ENCODE measurements around the gene TMX2. TPM values are rescaled to one million over a fixed set of nuclear protein-coding genes. Genes with fewer than 3 reads are reported as not detected.
"Not testable (repeated sequence)": the region's sequence is repeated elsewhere in the genome, so short reads cannot be mapped to it uniquely, and the experiment has no call there.

TMX2 gene
- total RNA-seq, 1 donor from 2014 or later = 82.7 TPM

GRCh38 chr11:57680552-57680874, 31.9 kb upstream of the TMX2 start:
- Mint-ChIP-seq H3K4me1 (ENCODE audit: low read depth) (peaks cover 8% of the 10 kb centered on the region), H3K27ac (peak overlapping the region; percentile 49), H3K36me3 (ENCODE audit: insufficient read depth) (peaks cover 19% of the 10 kb centered on the region), H3K27me3 (no peaks in the 10 kb centered on the region), H3K9me3 (ENCODE audit: low read depth) (no peaks in the 10 kb centered on the region), H3K4me3 (ENCODE audit: low read depth) (no peak overlapping the region)
- TF ChIP-seq CTCF (IDR thresholded peaks at IDR 0.05; ENCODE audit: unreplicated experiment) = no peak
- no peak for DNase-seq (ENCODE audit: low spot score, unreplicated experiment)

- no peak for DNase-seq (ENCODE audit: low spot score, unreplicated experiment)
- Mint-ChIP-seq H3K9me3 (ENCODE audit: low read depth) (no peaks in the 10 kb centered on the region), H3K27ac (no peak overlapping the region), H3K27me3 (no peaks in the 10 kb centered on the region), H3K4me1 (ENCODE audit: low read depth) (peaks cover 2% of the 10 kb centered on the region), H3K4me3 (ENCODE audit: low read depth) (no peak overlapping the region), H3K36me3 (ENCODE audit: insufficient read depth) (peaks cover 21% of the 10 kb centered on the region)
- TF ChIP-seq CTCF (IDR thresholded peaks at IDR 0.05; ENCODE audit: unreplicated experiment) = no peak
Observed at GRCh38 chr11:57681168-57681567, 31.2 kb upstream of the TMX2 start.

- peaks cover 26% of the 10 kb centered on the region for H3K36me3 Mint-ChIP-seq (ENCODE audit: insufficient read depth)
- not testable (repeated sequence) for H3K27ac Mint-ChIP-seq; H3K4me3 Mint-ChIP-seq (ENCODE audit: low read depth); H3K27me3 Mint-ChIP-seq; H3K9me3 Mint-ChIP-seq (ENCODE audit: low read depth); DNase-seq (ENCODE audit: low spot score, unreplicated experiment); H3K4me1 Mint-ChIP-seq (ENCODE audit: low read depth)
Observed at GRCh38 chr11:57690474-57690873, 21.9 kb upstream of the TMX2 start.

GRCh38 chr11:57698843-57699365, 13.5 kb upstream of the TMX2 start:
- Mint-ChIP-seq H3K4me3 (ENCODE audit: low read depth) (no peak overlapping the region), H3K36me3 (ENCODE audit: insufficient read depth) (peaks cover 20% of the 10 kb centered on the region), H3K4me1 (ENCODE audit: low read depth) (no peaks in the 10 kb centered on the region), H3K27me3 (no peaks in the 10 kb centered on the region), H3K27ac (peak overlapping the region; percentile 71), H3K9me3 (ENCODE audit: low read depth) (no peaks in the 10 kb centered on the region)
- no peak for TF ChIP-seq CTCF (IDR thresholded peaks at IDR 0.05; ENCODE audit: unreplicated experiment)
- DNase-seq (ENCODE audit: low spot score, unreplicated experiment) = no peak

GRCh38 chr11:57699813-57700212, 12.6 kb upstream of the TMX2 start:
- TF ChIP-seq CTCF (IDR thresholded peaks at IDR 0.05; ENCODE audit: unreplicated experiment) = no peak
- no peak for DNase-seq (ENCODE audit: low spot score, unreplicated experiment)
- Mint-ChIP-seq H3K4me3 (ENCODE audit: low read depth) (no peak overlapping the region), H3K36me3 (ENCODE audit: insufficient read depth) (peaks cover 25% of the 10 kb centered on the region), H3K9me3 (ENCODE audit: low read depth) (no peaks in the 10 kb centered on the region), H3K27me3 (no peaks in the 10 kb centered on the region), H3K4me1 (ENCODE audit: low read depth) (no peaks in the 10 kb centered on the region), H3K27ac (no peak overlapping the region)

- no peaks in the 10 kb centered on the region for H3K27me3 Mint-ChIP-seq
- no peak for TF ChIP-seq CTCF (IDR thresholded peaks at IDR 0.05; ENCODE audit: unreplicated experiment)
- DNase-seq (ENCODE audit: low spot score, unreplicated experiment) = no peak
- H3K36me3 Mint-ChIP-seq (ENCODE audit: insufficient read depth) = peaks cover 25% of the 10 kb centered on the region
- H3K4me3 Mint-ChIP-seq (ENCODE audit: low read depth) = no peak overlapping the region
- H3K4me1 Mint-ChIP-seq (ENCODE audit: low read depth) = peaks cover 1% of the 10 kb centered on the region
- H3K27ac Mint-ChIP-seq = no peak overlapping the region
- H3K9me3 Mint-ChIP-seq (ENCODE audit: low read depth) = no peaks in the 10 kb centered on the region
Observed at GRCh38 chr11:57700425-57700824, 12.0 kb upstream of the TMX2 start.
